Umbilical cord (tissue), 2 donors: ENCODE data around the gene SCYL1. TPM values are rescaled to one million over a fixed set of nuclear protein-coding genes. Genes with fewer than 3 reads are reported as not detected.

Experiments used
- DNase-seq: peaks from one replicate; pipeline ENCODE4 v3.0.0-alpha.2; 2015; ENCODE audit warnings: low spot score
- total RNA-seq: library from RNA; depleted of rRNA; stranded (reverse); fragments of >200 nt; gene quantifications from one replicate; pipeline ENCODE4 v1.2.3, GENCODE V29; 2014; ENCODE audit warnings: low replicate concordance; ENCODE audit not compliant: insufficient read depth

SCYL1 gene
- total RNA-seq, 1 donor from 2014 or later: 60.7 TPM

- DNase-seq: no peak
Measured at GRCh38 chr11:65569164-65569972, 44.5 kb downstream of the SCYL1 start.

DNA sequence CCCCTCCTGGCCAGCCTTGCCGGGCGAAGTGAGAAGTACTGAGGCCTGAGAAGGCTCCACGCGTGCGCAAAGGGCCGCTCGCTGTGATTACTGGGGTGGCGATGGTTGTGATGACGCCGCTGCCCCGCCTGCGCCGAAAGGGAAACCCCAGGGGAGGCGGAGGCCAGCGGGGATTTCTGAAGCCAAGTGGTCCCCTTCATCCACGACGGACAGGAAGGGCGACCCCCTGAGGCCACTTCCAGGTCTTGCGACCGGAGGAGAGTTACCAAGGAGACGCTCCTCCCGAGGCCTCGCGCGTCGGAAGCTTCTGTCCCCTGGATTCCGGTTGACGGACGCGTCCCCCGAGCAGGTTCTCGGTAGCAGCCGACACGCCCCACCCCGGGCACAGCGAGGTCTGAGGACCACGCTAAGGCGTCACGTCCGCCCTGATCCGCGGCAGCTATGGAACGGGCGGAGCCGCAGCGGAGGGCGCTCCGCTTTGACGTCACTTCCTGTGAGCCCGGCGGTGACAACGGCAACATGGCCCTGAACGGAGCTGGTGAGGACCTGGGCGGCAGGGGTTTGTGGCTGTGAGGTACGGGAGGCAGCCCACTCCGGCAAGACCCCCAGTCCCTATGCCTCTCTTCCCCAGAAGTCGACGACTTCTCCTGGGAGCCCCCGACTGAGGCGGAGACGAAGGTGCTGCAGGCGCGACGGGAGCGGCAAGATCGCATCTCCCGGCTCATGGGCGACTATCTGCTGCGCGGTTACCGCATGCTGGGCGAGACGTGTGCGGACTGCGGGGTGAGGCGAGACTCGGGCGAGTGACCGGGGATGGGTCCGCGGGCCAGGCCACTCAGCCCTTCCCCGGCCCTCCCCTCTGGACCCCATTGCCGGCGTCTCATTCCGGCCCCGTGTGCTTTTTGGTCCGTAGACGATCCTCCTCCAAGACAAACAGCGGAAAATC is 45.4 kb downstream of the SCYL1 start, which contains the start of gene ZNRD2:
Gene ZNRD2 (plus strand): TSS at position 505 of the 946 bp plus-strand sequence. CDS start 15 bp downstream, at position 520.
- DNase-seq: peak; percentile 99

GRCh38 chr11:65571420-65571819 is 46.5 kb downstream of the SCYL1 start:
- DNase-seq: no peak

DNA sequence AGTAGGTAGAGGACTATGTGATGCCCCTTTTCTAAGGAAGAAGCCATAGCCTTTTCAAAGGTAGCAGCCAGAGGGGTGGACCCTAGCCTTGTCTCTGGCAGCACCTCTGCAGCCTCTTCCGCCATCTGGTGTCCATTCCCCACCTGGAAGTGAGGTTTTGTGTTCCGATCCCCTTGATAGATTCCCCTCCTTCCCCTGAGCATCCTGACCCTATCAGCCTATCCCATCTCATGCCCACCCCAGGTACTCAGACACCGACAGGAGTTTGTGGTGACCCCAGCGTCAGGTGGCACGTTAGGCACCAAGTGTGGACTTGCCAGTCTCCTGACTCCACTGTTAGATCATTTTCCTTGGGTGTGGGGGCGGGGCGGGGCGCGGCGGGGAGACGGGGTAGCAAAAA is 47.1 kb downstream of the SCYL1 start:
- no peak for DNase-seq

GRCh38 chr11:65572356-65573051 is 47.6 kb downstream of the SCYL1 start, which contains the start of gene FAM89B:
FAM89B (plus strand) TSS chr11:65572538; CDS start chr11:65572670, 132 bp downstream.
- peak; percentile 95 for DNase-seq

- no peak for DNase-seq
Measured at GRCh38 chr11:65573391-65574079, 48.7 kb downstream of the SCYL1 start.

DNA sequence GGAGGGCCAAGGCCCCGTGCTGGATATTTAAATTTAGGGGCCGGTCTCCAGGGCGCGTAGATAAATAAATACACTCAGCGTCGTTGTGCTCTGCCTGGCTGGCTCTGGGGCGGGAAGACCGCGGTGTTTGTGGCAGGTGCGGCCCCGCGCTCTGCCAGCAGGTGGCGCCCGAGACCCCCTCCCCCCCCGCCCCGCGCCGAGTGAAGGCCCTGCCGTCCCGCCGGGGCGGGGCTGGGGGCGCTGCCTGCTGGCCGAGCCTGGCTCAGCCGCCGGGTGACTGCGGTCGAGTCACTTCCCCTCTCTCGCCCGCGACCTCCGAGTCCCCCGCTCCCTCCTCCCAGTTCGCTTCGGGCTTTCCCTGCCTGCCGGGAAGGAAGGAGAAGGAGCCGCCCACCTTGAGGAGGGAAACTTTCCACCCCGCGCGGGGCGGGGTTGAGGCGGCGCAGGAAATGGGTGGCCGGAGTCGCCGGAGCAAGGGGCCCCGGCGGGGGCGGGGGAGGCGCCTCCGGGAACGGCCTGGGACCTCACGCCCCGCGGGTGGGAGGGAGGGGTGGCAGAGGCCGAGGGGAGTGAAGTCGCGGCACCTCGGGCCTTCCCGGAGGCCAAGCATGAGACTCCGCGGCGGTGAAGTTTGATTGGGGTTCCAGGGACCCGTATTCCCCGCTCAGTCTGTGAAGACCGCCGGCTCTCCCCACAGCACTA is 49.4 kb downstream of the SCYL1 start:
- peak; percentile 97 for DNase-seq

- no peak for DNase-seq
Measured at GRCh38 chr11:65574811-65575567, 50.1 kb downstream of the SCYL1 start.

DNA sequence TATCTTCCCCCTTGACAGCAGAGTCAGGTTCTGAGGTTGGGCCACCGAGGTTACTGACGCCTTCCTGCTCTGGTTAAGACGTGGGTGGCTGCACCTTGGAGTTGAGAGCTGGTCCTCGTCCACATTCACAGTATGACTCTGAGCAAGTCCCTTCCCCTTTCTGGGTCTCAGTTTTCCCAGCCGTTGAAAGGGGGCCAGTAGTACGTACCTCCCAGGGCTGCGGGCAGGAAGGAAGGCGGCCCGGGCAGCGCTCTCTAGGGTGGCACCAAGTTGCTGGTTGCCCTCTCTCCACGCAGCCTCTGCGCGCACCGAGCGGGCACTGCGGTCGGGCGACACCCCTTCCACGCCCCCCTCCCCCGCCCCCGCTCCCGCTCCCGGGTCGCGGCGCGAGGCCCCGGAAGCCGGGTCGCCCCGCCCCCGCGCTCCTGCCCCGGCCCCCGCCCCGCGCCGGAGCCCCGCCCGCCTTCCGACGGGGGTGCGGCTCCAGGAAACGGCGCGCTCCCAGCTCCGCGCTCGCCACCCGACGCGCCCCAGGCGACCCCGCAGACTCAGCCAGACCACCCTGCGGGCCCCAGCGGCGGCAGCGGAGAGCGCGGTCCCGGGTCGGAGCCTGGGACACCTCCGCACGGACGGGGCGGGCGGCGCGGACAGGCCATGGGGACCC is 50.8 kb downstream of the SCYL1 start, which contains the start of gene EHBP1L1:
Gene EHBP1L1 (plus strand): TSS at position 486 of the 664 bp plus-strand sequence. CDS start 250 bp downstream, outside the sequence.
- peak; percentile 75 for DNase-seq

DNA sequence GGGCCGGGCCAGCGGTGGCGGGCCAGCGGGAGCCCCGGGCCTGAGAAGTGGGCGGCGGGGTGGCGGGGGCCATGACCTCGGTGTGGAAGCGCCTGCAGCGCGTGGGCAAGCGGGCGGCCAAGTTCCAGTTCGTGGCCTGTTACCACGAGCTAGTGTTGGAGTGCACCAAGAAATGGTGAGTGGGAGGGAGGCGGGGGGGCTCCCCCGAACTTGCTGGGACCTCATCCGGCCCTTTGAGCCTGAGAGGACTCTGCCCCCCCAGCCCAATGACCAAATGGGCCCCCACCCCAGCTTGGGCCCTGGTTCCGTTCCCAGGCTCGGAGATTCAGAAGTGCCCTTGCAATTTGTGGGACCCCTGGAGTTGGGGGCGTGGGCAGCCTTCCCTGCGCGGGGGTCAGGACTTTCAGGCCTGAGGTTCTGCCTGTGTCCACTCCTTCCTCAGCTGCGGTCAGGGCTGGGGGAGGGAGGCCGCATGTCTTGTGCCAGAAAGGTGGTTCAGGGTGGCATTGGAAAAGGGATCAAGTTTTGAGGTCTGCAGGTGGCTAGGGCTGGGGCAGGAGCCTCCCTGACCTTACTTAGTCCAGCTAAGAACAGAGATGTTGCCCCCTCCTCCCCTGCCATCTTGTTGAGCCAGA is 51.5 kb downstream of the SCYL1 start:
- DNase-seq: no peak

DNA sequence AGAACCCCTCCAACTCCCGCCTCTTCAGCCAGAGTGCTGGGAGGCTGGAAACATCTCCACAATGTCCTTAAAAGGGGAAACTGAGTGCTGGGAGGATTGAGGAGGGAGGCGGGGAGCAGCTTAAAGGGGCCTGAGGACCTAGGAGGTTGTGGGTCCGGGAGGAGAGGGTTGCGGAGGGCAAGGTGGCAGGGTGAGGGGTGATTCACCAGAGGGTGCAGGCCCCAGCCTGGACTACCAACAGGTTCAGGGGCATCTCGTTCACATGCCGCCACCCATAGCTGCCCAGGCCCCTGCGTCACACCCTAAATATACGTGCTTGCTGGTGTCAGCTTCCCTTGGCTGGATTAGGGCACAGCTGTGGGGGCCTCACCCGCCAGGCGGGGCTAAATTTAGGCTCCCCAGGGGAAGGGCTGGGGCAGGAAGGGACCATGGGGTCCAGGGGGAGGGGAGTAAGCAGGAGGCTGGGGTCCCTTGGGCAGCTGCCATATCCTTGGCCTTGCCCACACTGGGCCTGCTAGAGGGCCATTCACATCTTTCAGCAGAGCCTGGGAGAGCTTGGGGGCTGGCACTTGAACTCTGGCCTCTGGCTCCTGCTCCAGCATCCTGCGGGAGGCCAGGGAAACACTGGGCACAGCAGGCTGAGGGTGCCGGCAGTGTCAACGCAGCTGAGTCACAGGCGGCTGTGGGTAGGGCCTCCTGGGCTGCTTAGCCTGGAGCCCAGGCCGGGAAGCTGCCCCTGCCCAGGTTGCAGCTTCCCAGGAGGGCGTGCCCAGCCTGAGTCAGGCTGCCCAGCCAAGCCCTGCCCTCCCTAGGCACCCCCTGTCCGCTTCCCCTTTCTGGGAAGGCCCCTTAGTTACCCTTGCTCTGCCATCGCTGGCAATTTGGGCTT is 52.2 kb downstream of the SCYL1 start:
- DNase-seq: peak; percentile 64

DNA sequence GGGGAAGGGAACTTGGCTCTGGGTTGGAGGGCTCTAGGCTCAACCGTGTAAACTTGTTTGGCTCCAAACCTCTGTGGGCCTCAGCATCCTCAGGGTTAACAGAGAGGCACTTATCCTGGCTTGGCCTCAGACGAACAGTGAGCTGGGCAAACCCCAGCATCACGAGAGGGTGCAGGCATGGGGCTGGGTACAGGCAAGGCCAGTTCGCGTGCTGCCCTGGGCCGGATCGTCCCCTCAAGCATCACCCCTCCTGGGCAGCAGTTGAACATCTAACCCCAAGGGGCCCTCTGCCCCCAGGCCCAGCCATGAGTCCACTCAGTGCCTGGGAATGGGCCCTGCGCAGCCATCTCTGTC is 52.9 kb downstream of the SCYL1 start:
- DNase-seq: no peak

DNA sequence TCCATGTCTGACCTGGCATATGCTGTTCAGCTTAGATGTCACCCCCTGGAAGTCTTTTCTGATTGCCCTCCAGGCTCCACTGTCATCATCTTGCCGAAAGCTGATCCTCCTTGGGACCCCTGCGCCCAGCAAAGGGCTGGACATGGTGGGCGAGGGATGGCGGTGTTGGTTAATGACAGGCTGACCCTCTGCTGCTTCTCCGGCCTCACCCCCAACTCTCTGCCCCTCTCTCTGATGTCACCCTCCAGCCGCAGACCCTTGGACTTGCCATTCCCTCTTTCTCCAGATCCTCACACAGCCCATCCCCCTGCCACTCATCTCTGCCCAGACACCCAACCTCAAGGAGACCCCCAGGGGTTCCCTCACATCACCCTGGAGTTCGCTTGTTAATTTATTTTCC is 53.3 kb downstream of the SCYL1 start:
- no peak for DNase-seq

GRCh38 chr11:65578667-65579066 is 53.8 kb downstream of the SCYL1 start:
- DNase-seq: no peak

GRCh38 chr11:65579291-65579690 is 54.4 kb downstream of the SCYL1 start:
- no peak for DNase-seq

GRCh38 chr11:65580031-65580692 is 55.3 kb downstream of the SCYL1 start:
- no peak for DNase-seq

DNA sequence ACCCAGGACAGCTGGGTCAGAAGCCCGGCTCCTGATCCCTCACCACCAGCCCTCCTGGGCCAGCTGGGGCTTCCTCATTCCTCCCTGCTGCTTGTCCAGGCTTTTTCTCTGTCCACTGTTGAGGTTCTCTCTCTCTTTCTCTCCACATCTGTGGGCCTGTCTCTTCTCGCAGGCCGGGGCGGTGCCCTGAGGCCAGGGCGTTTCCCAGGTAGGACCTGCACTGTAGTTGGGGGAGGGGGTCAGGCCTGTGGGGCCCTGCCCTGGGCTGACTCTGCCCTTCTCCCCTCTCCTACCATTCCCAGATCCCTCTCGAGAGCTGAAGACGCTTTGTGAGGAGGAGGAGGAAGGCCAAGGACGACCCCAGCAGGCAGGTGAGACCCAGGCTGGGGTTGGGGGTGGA is 55.9 kb downstream of the SCYL1 start:
- DNase-seq: no peak
